ENCODE data around the gene KCNQ1.

The KCNQ1 gene

DNA sequence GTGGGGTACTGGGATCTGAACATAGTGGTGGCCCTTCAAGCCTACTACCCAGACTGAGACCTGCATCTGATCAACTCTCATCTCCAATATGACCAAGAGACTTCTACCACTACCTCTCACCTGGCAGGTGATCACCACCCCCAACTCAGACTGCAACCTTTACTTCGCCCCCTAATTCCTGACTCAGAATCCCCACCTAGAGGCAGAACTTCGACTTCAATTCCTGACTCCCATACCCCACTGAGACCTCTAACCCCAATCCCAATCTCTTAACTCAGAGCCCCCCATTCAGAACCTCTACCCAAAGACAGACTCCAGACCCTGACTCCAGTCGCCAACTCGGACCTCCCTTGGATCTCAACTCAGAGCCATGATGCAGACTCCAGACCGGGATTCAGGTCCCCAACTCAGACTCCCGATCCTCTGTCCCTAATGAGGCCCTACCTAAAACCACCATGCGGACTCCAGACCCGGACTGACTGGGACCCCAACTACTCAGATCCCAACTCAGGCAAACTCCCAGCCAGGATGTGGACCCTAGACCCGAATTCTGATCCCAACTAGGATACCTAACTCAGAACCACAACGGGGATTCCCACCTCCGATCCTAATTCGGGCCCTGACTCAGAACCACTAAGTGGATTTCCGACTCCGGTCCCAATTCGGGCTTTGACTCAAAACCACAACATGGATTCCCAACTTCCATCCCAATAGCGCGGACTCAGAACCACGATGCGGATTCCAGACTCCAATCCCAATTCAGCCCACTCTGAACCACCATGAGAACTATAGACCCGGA lies 253.8 kb downstream of the KCNQ1 start:
- H3K4me3 ChIP-seq (ENCODE audit: low read depth, low read length): peak overlapping the region; percentile 81

DNA sequence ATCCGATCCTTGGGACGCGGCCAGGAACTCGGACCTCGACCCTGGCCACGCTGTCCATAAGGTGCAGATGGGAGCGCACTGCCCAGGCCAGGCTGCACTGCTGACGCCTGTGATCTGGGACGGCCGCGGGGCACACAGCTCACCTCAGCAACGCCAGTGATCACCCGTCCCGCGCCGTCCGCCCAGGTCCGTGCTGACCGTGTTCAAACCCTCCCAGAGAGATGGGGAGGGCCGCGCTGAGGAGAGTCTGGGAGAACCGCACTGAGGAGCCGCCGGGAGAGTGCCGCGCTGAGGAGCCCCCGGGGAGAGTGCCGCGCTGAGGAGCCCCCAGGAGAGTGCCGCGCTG lies 254.3 kb downstream of the KCNQ1 start:
- TF ChIP-seq, protein P1, sequence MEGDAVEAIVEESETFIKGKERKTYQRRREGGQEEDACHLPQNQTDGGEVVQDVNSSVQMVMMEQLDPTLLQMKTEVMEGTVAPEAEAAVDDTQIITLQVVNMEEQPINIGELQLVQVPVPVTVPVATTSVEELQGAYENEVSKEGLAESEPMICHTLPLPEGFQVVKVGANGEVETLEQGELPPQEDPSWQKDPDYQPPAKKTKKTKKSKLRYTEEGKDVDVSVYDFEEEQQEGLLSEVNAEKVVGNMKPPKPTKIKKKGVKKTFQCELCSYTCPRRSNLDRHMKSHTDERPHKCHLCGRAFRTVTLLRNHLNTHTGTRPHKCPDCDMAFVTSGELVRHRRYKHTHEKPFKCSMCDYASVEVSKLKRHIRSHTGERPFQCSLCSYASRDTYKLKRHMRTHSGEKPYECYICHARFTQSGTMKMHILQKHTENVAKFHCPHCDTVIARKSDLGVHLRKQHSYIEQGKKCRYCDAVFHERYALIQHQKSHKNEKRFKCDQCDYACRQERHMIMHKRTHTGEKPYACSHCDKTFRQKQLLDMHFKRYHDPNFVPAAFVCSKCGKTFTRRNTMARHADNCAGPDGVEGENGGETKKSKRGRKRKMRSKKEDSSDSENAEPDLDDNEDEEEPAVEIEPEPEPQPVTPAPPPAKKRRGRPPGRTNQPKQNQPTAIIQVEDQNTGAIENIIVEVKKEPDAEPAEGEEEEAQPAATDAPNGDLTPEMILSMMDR (IDR thresholded peaks at IDR 0.05; ENCODE audit: low read depth, low read length, missing control alignments): no peak
- in situ Hi-C loops (cut with HindIII; ENCODE audit: low sequenced_read_pairs): no loop called here
- DNase-seq (ENCODE audit: low read depth): no peak
- H3K4me3 ChIP-seq (ENCODE audit: low read depth, low read length): peak overlapping the region; percentile 81

More for the DNA sequence above, 253.8 kb downstream of the KCNQ1 start:
- in situ Hi-C loops (cut with HindIII; ENCODE audit: low sequenced_read_pairs): no loop called here
- no peak for DNase-seq (ENCODE audit: low read depth)
- TF ChIP-seq, protein P1 (IDR thresholded peaks at IDR 0.05; ENCODE audit: low read depth, low read length, missing control alignments): no peak

DNA sequence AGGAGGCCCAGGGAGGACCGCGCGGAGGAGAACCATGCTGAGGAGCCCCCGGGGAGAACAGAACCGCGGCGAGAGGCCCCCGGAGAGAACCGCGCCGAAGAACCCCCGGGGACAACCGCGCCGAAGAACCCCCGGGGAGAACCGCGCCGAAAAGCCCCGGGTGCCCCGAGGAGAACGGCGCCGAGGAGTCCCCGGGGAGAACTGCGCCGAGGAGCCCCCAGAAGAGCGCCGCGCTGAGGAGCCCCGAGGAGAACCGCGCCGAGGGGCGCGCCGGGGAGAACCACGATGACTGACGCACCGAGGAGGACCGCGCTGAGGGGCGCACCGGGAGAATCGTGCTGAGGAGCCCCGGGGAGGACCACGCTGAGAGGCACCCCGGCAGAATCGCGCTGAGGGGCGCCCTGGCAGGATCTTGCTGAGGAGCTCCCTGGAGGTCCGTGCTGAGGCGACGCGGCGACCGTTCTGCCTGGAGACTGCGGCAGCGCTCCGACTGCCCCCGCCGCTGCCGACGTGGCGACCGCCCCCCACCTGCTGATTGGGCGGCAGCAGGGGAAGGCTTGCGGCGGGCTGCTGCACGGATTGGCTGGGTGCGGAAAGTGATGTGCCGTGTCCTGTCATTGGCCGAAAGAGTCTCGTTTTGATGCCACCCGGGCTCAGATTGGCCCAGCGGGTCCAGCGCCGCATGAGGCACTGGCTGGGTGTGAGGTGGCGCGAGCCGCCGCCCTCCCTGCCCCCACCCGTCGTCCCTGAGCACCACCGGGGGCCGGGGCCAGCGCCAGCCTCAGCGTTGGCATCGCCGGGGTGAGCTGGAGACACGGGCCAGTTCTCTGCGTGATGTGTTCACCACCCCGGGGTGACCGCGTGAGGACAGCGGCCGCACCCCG lies 255.0 kb downstream of the KCNQ1 start, which contains the start of gene KCNQ1OT1:
Gene KCNQ1OT1 (minus strand): TSS at position 464 of the 884 bp plus-strand sequence.
- DNase-seq (ENCODE audit: low read depth): peak; percentile 78
- in situ Hi-C loops (cut with HindIII; ENCODE audit: low sequenced_read_pairs): no loop called here
- TF ChIP-seq, protein P1 (IDR thresholded peaks at IDR 0.05; ENCODE audit: low read depth, low read length, missing control alignments): no peak

DNA sequence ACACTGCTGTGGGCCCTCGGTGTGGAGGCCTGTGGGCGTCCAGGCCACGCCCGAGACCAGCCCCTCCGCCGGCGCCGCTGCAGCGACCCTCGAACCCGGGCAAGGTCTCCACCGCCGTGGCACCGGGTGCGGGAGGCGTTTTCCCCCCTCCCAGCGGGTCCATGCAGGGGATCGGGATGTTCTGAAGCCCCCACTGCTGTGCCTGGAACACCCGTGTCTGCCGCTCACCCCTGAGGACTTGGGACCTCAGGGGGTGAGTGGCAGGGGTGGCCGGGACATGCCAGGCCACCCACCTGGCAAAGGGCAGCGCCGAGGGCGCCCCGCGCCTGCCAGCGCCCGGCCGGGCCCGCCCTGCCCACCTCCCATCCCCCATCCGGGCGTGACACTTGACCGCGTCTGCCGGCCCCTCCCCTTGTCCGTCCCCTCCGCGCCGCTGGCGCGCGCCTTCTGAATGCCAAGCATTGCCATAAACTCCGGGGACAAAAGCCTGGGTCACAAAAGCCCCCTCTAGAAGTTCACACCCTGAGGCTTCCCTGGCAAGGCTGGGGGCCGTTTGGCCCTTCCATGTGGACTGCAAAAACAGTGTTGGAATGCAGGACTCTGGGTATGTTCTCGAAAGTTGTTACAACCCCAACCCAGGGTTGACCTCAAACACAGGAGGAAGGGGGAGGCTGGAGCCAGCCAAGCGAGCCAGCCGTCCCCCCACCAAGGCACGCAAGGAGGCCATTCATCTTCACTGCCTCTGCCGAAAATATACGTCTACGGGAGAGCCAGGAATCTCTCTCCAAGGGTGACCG lies 255.8 kb downstream of the KCNQ1 start:
- TF ChIP-seq, protein P1 (IDR thresholded peaks at IDR 0.05; ENCODE audit: low read depth, low read length, missing control alignments): no peak
- peak overlapping the region; percentile 81 for H3K4me3 ChIP-seq (ENCODE audit: low read depth, low read length)
- in situ Hi-C loops (cut with HindIII; ENCODE audit: low sequenced_read_pairs): no loop called here
- DNase-seq (ENCODE audit: low read depth): no peak

More for the DNA sequence above, 255.0 kb downstream of the KCNQ1 start, which contains the start of gene KCNQ1OT1:
- H3K4me3 ChIP-seq (ENCODE audit: low read depth, low read length): peak within 1 kb of the TSS; percentile 81

DNA sequence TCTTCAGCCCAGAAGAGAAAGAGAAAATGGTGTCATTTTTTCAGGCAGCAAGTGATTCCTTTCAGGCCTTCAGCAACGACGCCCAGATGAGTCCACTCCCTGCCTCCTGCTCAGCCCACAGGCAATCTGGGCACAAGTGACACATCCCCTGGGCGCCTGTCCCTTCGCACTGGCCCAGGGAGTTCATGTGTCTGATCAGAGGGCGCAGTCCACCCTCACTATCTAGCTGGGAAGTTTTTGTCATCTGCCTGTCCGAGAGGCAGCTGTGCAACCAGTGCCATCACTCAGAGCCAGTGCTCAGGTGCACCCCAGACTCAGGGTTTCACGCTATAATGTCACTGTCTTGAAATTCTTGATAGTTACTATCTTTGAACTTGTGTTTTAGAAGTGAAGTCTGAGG lies 256.4 kb downstream of the KCNQ1 start:
- in situ Hi-C loops (cut with HindIII; ENCODE audit: low sequenced_read_pairs): no loop called here
- TF ChIP-seq, protein P1 (IDR thresholded peaks at IDR 0.05; ENCODE audit: low read depth, low read length, missing control alignments): no peak
- DNase-seq (ENCODE audit: low read depth): no peak
- H3K4me3 ChIP-seq (ENCODE audit: low read depth, low read length): no peak overlapping the region

All from astrocyte of the cerebellum (primary cell).